GM19467 (cell line): ENCODE measurements around the gene CMTM2.
"Not testable (repeated sequence)": the region's sequence is repeated elsewhere in the genome, so short reads cannot be mapped to it uniquely, and the experiment has no call there.

Experiments
- ATAC-seq: cut with Tn5 transposase; IDR thresholded peaks from one replicate; pipeline ENCODE4 v1.9.1; 2021; ENCODE audit warnings: mild to moderate bottlenecking, moderate library complexity; ENCODE audit not compliant: unreplicated experiment

Gene CMTM2

GRCh38 chr16:66627611-66628378, 48.5 kb downstream of the CMTM2 start:
- ATAC-seq, result not testable (repeated sequence)

DNA sequence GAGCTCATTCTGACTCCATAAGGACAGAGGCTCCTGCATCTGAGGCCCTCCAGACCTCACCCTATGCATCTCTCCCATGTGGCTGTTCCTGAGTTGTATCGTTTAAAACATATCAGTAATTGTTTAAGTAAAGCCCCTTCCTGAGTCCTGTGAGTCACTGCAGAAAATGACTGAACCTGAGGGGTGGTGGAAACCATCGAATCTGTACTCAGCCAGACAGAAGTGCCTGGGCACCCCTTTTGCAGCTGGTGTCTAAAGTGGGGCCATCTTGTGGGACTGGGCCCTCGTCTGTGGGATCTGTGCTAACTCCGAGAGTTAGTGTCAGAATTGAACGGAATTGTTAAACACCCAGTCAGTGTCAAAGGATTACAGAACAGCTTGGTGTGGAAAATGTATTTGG, 50.6 kb downstream of the CMTM2 start:
- no peak for ATAC-seq

DNA sequence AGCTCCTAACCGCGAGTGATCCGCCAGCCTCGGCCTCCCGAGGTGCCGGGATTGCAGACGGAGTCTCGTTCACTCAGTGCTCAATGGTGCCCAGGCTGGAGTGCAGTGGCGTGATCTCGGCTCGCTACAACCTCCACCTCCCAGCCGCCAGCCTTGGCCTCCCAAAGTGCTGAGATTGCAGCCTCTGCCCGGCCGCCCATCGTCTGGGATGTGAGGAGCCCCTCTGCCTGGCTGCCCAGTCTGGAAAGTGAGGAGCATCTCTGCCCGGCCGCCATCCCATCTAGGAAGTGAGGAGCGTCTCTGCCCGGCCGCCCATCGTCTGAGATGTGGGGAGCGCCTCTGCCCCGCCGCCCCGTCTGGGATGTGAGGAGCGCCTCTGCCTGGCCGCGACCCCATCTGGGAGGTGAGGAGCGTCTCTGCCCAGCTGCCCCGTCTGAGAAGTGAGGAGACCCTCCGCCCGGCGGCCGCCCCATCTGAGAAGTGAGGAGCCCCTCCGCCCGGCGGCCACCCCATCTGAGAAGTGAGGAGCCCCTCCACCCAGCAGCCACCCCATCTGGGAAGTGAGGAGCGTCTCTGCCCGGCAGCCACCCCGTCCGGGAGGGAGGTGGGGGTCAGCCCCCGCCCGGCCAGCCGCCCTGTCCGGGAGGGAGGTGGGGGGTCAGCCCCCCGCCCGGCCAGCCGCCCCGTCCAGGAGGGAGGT, 51.4 kb downstream of the CMTM2 start:
- not testable (repeated sequence) for ATAC-seq

DNA sequence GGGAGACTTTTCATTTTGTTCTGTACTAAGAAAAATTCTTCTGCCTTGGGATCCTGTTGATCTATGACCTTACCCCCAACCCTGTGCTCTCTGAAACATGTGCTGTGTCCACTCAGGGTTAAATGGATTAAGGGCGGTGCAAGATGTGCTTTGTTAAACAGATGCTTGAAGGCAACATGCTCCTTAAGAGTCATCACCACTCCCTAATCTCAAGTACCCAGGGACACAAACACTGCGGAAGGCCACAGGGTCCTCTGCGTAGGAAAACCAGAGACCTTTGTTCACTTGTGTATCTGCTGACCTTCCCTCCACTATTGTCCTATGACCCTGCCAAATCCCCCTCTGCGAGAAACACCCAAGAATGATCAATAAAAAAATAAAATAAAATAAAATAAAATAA, 52.3 kb downstream of the CMTM2 start:
- not testable (repeated sequence) for ATAC-seq

DNA sequence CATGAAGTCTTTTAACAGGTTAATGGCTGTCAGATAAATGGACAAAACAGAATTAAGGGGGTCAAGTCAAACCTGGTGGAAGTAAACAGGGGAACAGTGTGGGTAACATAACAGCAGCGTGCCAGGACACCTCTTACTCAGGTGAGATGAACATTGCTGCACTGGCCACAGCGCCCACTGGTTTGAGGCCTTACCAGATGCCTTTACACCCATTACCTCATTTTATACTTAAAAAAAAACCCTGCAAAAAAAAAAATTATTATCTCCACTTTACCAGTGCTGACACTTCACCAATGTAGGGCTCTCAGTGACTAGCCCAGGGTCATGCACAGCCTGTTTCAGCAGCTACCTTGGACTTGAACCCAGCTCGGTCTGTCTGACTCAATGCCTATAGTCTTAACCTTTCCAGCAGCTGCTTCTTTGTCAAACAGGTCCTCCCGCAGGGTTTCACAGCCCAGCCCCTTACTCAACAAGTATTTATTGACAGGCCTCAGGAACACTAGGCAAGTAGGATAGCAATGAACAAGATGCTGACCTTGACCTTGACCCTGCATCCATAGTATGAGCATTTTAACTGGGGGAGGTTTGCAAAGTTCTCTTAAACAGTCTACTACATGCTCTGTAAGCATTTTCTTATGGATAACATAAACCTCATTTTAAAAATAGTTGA, 55.4 kb downstream of the CMTM2 start:
- ATAC-seq, result no peak

DNA sequence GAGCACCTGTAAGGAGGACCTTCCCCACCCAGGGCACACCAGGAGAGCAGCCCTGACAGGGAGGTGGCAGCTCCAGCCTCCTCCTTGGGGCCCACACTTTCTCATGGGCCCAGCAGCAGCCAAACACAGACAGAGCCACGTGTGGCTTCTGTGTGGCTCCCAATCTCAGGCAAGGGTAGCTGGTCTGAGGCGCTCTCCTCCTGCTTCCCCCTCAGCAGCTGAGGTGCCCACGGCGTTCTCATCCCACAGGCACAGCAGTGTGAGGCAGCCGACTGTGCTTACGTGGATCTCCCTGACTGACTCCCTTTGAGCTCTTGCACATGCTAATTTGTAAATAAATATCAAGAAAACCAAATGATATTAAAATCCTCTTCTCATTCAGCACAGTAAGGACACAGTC, 56.1 kb downstream of the CMTM2 start:
- ATAC-seq, result no peak

GRCh38 chr16:66636199-66636598, 56.9 kb downstream of the CMTM2 start:
- ATAC-seq, result no peak

DNA sequence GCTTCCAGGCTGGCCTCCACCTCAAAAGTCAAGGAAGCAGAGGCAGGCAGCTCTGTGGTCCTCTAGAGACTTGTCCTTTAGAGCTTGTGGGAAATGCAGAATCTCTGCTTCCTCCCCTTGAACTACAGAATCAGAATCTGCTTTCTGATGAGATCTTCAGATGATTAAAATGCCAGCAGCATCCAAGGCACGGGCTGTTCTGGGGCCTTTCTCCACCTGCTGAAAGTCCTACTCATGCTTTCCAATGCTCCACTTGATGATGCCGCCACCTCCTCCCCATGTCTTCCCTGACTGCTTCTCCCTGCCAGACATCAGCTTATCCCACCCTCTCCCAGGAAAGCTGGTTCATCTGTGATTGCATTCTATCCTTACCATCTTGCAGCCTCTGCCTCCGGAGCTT, 58.5 kb downstream of the CMTM2 start:
- no peak for ATAC-seq
